ENCODE data around the gene CDKN1C.

DNA sequence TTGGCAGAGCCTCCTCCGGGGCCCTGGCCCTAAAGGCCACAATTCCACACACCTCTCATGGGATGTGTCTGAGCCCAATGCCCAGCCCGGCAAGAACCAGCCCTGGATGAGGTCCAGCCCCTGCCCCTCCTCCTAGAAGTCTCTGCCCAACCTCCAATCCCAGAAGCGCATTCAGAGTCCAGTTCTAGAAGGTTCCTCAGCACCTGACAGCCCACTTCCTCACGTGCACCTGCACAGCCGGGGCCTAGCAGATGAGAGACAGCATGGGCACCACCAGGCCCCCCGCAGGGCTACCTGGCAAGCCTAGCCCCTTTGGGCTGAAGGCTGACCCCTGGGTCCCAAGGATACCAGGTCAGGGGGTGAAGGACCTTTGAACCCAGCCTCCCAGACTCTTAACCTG, 11.5 kb upstream of the CDKN1C start:
- no peak for TF ChIP-seq POLR2AphosphoS5 (IDR thresholded peaks at IDR 0.05; ENCODE audit: borderline replicate concordance, low read depth, low read length)
- TF ChIP-seq EZH2 (IDR thresholded peaks at IDR 0.05), result no peak

Measured in SK-N-MC (cell line).